Activated T-cell treated with anti-CD3 and anti-CD28 coated beads, Interleukin-2, amount 50 U/mL, for 4 hours (primary cell): ENCODE data around the gene C1orf21. TPM values are rescaled to one million over a fixed set of nuclear protein-coding genes. Genes with fewer than 3 reads are reported as not detected.

ENCODE experiments used
- ATAC-seq, 2 donors: fragments of 200-7000 bp; cut with Tn5 transposase; one replicate each; pipeline ENCODE4 v1.10.0; 2021
- DNase-seq: peaks from one replicate; pipeline ENCODE4 v3.0.0-alpha.2; 2020
- H3K27me3 Mint-ChIP-seq: one replicate; pipeline ENCODE4 v1.8.0; 2021; ENCODE audit warnings: low read depth, mixed read lengths
- H3K36me3 Mint-ChIP-seq: one replicate; pipeline ENCODE4 v1.8.0; 2022; ENCODE audit warnings: mixed read lengths; ENCODE audit not compliant: insufficient read depth
- H3K4me1 Mint-ChIP-seq: one replicate; pipeline ENCODE4 v1.8.0; 2021; ENCODE audit warnings: low read depth, mixed read lengths
- H3K4me3 Mint-ChIP-seq: one replicate; pipeline ENCODE4 v1.8.0; 2021; ENCODE audit warnings: mild to moderate bottlenecking, moderate library complexity, mixed read lengths
- H3K9me3 Mint-ChIP-seq: one replicate; pipeline ENCODE4 v1.8.0; 2021; ENCODE audit warnings: mixed read lengths
- total RNA-seq, 3 donors: library from RNA; stranded (reverse); gene quantifications; one replicate each; pipeline ENCODE4 v1.2.1, GENCODE V29; 2021

Gene C1orf21
- total RNA-seq, 3 donors from 2014 or later = 0.53 to 1.7 (median 0.90) TPM

DNA sequence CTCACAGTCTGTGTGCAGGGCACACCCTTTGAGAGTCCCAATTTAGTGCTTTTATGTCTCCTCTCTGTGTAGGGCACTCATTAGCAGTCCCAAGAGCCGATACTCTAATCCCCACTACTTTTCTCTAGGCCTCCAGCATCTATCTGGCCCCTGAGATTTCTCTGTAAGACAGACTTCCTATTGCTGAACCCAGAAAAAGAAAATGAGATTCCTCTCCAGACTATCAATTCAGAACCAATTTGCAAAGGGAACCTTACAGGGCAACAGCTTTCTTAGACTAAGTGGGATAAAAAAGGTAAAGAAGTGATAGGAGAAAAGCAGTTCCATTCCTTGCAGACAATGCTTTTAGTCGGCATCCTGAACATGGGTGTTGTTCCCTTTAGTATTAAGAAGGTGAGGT lies 195.6 kb downstream of the C1orf21 start:
- DNase-seq = no peak
- H3K9me3 Mint-ChIP-seq = peaks cover 7% of the 10 kb centered on the region
- H3K27me3 Mint-ChIP-seq = no peaks in the 10 kb centered on the region
- H3K4me3 Mint-ChIP-seq = no peak overlapping the region
- no peak for ATAC-seq
- H3K36me3 Mint-ChIP-seq = peaks cover 2% of the 10 kb centered on the region
- H3K4me1 Mint-ChIP-seq = no peaks in the 10 kb centered on the region

DNA sequence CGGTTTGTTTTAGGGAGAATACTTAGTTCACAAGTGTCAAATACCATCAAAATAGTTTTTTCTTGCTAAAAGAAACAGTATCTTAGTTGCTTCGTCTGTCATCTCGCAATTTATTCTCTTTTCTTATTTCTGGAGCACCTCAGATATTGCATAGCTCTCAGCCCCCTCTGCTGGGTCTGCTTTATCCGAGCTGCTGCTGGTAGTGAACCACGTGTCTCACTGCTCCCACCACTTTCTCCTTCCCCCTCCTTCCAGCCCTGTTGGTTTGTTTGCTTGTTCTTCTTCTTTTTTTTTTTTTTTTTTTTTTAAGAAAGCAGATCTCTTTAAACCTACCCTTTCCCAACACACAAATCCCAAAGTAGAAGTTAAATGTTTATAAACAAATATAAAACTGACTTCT lies 197.0 kb downstream of the C1orf21 start:
- Mint-ChIP-seq H3K4me3 (no peak overlapping the region), H3K27me3 (peaks cover 7% of the 10 kb centered on the region), H3K9me3 (peaks cover 7% of the 10 kb centered on the region), H3K36me3 (peaks cover 2% of the 10 kb centered on the region), H3K4me1 (no peaks in the 10 kb centered on the region)
- no peak for DNase-seq
- ATAC-seq = no peak

DNA sequence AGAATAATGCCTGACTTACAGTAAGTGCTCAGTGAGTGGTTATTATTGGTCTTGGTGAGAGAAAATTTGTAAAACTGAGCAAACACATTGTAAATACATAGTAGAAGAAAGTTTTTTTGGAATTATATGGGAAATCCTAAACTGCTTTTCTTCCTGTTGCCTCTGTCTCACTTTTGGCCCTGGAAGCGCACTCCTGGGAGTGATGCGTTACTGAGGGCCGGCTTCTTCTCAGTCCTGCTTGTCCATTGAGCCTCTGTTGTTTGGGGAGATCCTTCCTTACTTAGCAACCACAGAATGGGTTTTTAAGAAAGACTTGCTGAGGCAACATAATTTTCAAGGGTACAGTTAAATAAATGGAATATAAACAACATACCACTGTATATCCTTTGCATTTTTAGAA lies 201.9 kb downstream of the C1orf21 start:
- Mint-ChIP-seq H3K27me3 (peaks cover 7% of the 10 kb centered on the region), H3K9me3 (no peaks in the 10 kb centered on the region), H3K4me1 (no peaks in the 10 kb centered on the region), H3K36me3 (no peaks in the 10 kb centered on the region), H3K4me3 (no peak overlapping the region)
- no peak for DNase-seq
- ATAC-seq = no peak

DNA sequence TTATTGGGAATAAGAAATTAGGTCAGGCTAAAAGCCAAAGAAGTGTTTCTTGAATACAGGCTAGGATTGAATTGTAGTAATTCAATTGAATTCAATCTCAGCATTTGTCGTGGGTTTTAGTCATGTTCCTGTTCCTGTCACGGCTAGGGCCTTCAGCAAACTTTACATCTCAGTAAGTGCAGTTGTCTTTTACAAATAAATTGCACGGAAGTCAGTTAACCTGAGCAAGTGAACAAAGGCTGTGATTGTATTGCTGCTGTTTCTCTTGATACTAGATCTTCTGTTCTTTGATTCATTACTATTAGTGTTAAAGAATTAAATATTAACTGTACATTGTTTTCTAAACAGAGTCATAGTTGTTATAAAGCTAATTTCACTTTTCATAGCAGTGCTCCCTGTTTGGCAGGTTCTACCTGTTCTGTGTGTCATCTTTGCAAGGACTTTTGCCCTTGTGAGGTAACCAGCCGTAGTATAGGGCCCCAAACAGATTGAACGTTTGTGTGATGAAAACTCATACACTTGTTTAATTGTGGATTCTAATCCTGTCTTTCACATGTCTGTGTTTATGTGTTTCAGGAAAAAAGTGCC lies 203.4 kb downstream of the C1orf21 start:
- Mint-ChIP-seq H3K36me3 (no peaks in the 10 kb centered on the region), H3K4me1 (no peaks in the 10 kb centered on the region), H3K27me3 (peaks cover 7% of the 10 kb centered on the region), H3K4me3 (no peak overlapping the region), H3K9me3 (no peaks in the 10 kb centered on the region)
- DNase-seq (no peak), ATAC-seq (no peak)

DNA sequence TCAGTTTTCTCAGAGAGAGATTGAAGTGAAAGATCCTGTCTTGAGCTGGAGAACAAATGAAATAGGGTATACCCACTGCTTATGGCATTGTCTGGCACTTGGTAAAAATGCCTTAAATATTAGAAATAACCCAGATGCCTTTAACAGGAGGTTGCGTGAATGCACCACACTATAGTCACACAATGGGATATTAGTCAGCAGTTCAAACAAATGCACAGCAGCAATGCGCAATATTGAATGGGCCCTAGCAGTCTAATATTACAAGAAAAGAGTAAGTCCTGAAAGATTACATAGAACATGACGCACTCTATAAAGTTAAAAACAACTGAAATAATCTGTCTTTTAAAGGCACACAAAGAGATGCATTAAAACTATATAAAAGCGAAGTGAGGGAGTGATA lies 206.8 kb downstream of the C1orf21 start:
- ATAC-seq = no peak
- H3K27me3 Mint-ChIP-seq = peaks cover 2% of the 10 kb centered on the region
- no peaks in the 10 kb centered on the region for H3K4me1 Mint-ChIP-seq
- DNase-seq = no peak
- H3K36me3 Mint-ChIP-seq = no peaks in the 10 kb centered on the region
- no peaks in the 10 kb centered on the region for H3K9me3 Mint-ChIP-seq
- no peak overlapping the region for H3K4me3 Mint-ChIP-seq

DNA sequence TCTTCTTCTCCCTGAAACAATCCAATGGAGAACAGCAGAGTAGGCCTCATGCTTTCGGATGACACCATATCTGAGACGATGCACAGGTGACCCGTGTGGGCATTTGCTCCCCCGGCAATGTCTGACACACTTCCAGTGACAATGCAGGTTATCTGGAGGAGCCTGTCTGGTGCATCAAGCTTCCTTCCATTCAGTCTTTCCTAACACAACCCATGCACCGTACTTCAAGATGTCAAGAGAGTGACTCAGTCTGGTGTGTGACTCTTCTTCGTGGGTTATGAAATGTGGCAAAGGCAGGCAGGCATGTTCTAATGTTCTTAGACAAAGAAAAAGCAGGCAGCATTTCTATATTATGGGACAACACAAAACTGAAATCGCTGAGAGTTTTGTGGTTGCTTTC lies 208.8 kb downstream of the C1orf21 start:
- H3K27me3 Mint-ChIP-seq = no peaks in the 10 kb centered on the region
- no peaks in the 10 kb centered on the region for H3K9me3 Mint-ChIP-seq
- H3K4me1 Mint-ChIP-seq = no peaks in the 10 kb centered on the region
- H3K4me3 Mint-ChIP-seq = no peak overlapping the region
- no peaks in the 10 kb centered on the region for H3K36me3 Mint-ChIP-seq
- no peak for DNase-seq
- no peak for ATAC-seq

DNA sequence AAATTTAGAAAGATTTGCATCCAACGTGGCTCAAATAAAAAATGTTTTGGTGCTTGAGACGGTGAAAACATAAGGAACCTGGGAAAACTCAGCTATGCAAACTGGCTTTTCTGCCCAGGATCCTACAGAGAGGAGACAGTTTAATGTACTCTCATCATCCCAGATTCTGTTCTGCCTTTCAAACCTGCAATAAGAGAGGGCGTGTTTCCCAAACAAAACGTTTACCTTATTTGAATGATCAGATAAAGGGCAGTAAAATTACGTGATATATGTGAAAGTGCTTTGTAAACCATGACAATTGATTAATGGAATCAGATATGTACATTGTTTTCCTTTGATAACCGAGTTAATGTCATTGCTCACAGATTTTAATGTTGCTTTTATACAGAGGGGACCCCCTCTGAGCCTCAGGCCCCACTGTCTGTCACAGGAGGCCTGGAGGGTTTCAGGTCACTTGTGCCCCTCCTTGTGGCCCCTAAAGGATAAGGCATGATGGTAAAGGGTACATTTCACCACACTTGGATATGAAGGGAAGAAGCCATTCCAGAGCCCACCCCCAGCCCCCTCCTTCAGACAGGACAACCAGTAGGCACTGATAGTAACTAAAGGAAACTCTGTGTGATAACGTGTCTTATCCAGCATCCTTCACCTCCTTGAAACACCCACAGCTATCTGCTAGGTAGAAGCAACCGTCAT lies 210.3 kb downstream of the C1orf21 start:
- Mint-ChIP-seq H3K27me3 (no peaks in the 10 kb centered on the region), H3K36me3 (no peaks in the 10 kb centered on the region), H3K9me3 (no peaks in the 10 kb centered on the region), H3K4me1 (no peaks in the 10 kb centered on the region), H3K4me3 (no peak overlapping the region)
- ATAC-seq (no peak), DNase-seq (no peak)

DNA sequence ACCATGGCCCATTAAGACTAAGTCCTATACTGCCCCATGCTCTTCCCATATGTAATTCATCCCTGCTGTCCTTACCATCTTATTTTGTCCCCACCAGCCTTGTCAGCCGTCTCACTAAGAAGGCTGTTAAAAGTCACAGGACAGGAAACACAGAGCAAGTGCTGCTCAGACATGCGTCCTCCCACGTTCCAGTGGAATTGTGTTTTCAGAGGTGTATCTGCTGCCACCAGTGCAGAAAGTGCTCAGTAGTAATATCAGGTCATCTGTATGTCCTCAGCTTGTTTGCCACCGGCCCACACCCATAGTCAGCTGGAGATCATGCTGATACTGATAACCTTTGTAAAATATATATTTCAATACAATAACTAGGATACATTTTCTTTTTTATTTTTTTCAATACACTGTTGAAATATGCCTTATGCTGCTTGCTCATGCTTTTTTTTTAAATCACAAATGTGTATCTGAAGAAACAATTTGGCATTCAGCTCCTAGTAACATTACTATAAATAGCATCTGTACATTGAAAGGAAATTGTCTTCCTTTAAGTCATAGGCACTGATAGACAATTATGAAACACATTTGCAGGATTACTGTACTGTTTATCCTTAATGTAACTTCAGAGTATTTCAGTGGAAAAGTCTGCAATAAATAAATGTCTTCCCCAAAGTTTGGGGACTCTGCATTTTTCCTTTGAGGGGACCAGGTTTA lies 211.0 kb downstream of the C1orf21 start:
- Mint-ChIP-seq H3K36me3 (no peaks in the 10 kb centered on the region), H3K27me3 (no peaks in the 10 kb centered on the region), H3K4me3 (no peak overlapping the region), H3K4me1 (no peaks in the 10 kb centered on the region), H3K9me3 (no peaks in the 10 kb centered on the region)
- no peak for DNase-seq
- ATAC-seq = no peak

DNA sequence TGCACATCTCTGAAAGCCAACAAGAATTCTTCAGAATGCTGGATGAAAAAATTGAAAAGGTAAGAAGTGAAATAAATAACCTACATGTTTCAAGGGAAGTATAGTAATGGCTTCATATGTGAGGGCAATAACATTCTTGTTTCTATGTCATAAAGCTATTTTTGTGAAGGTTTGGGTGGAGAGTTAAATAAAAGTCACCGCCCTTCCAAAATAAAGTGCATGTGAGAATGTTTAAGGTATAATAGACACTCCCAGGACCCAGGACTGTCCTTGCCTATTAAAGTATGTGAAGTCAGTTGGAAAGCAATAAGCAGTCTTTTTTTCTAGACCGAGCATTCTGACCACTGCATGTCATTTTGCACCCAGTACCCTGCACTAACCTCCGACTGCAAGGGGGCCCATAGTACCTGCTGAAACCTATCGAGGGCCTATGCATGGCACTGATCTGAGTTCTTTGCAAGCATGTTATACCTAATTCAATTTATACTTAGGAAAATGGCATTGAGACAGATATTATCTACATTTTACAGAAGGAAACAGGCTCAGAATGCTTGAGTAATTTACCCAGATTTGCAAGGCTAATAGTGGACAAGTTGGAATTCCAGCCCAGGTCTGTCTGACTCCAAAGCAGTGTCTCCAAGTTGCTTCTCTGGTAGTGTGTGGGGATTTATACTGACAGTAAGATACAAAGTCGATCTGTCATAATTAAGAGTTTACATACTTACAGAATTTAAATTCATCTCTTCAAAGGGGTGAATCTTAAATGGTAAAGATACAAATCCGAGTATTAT lies 211.8 kb downstream of the C1orf21 start:
- Mint-ChIP-seq H3K4me1 (no peaks in the 10 kb centered on the region), H3K27me3 (no peaks in the 10 kb centered on the region), H3K9me3 (no peaks in the 10 kb centered on the region), H3K36me3 (no peaks in the 10 kb centered on the region), H3K4me3 (no peak overlapping the region)
- DNase-seq (no peak), ATAC-seq (no peak)

DNA sequence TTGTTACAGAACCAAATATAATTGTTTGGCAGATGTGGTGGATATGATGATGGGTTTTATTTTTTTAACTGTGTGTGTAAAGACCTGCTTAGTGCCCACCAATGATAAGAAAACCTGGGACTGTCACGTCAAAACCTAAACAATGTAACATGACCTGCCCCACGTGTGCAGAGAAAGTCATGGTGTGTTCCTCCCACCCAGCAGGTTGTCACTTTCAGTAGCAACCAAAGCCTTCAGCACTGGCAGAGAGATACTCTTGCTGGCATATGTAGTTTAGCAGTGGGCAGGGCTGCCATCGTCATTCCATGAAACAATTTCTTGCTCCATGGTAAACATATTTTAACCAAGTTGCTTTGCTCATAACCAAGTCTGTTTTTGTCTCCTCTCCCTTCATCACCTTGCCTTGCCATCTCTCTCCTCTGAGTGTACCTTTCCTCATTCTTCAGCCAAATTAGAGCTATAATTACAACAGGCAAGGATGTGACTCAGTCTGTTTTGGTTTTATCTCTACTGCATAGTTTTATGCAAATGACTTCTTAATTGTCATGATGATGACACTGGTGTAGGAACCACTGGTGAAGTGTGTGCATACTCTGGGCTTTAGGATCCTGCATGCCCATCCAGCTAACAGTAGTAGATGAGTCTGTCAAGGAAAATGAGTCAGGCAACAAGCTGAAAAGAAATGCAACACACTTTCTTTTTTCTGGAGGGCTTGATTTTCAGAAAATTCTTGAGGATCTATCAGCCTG lies 217.5 kb downstream of the C1orf21 start:
- Mint-ChIP-seq H3K4me3 (no peak overlapping the region), H3K27me3 (no peaks in the 10 kb centered on the region), H3K9me3 (no peaks in the 10 kb centered on the region), H3K4me1 (no peaks in the 10 kb centered on the region), H3K36me3 (no peaks in the 10 kb centered on the region)
- DNase-seq = no peak
- ATAC-seq = no peak

DNA sequence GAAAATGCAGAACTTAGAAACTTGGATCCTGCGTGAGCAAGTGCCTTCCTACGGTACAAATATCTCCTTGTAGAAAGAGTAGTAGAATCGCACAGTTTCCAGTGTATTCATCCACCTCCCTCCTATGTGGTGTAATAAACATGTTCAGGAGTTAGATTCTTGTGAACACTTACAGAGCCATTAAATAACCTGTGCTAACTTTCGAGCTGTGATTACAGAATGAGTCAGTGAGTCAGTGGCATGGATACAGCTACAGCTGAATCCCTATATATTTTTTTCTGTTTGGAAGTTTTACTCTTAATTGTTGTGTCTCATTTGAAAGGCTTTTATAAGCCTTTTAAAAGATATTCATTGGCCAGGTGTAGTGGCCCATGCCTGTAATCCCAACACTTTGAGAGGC lies 219.1 kb downstream of the C1orf21 start:
- Mint-ChIP-seq H3K4me3 (no peak overlapping the region), H3K27me3 (no peaks in the 10 kb centered on the region), H3K4me1 (no peaks in the 10 kb centered on the region), H3K36me3 (no peaks in the 10 kb centered on the region), H3K9me3 (no peaks in the 10 kb centered on the region)
- DNase-seq (no peak), ATAC-seq (no peak)

DNA sequence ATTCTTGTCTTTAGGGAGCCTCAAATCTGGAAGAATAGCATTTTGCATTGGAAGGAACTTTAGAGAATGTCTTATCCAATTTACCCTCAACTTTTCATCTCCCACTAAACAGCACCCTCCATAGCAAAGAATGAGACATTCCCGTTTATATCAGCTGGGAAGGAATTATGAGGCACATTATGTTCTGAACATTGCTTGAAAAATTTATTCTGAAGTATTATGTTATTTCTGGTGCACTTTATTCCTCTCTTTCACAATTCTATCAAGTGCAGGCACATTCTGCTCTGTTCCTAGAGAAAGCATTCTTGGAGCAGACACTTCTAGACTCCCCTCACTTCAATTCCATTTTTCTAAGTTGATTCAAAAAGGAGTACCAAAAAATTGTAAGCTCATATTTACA lies 220.0 kb downstream of the C1orf21 start:
- H3K9me3 Mint-ChIP-seq = no peaks in the 10 kb centered on the region
- DNase-seq = no peak

DNA sequence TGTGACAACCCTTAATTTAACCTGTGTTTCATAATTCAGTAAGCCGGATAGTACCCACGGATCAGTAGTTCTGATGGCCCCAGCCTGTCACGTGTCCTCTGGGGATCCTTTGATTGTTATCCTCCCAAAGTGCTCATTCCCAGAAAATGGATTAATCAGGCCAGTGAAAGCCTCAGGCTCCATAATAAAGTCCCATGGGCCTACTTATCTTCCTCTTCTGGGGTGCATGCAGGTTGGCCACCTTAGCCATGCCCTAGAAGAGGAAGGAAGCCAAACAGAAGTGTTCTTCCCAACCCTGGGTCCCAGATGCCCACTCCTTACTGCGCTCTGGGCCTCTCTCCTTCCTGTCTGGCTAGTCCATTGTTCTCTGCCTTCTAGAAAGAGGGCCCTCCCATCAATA lies 221.8 kb downstream of the C1orf21 start:
- H3K27me3 Mint-ChIP-seq = no peaks in the 10 kb centered on the region
- no peaks in the 10 kb centered on the region for H3K4me1 Mint-ChIP-seq
- ATAC-seq (no peak), DNase-seq (no peak)
- H3K9me3 Mint-ChIP-seq = no peaks in the 10 kb centered on the region
- H3K36me3 Mint-ChIP-seq = no peaks in the 10 kb centered on the region
- H3K4me3 Mint-ChIP-seq = no peak overlapping the region

More for the DNA sequence above, 220.0 kb downstream of the C1orf21 start:
- no peaks in the 10 kb centered on the region for H3K36me3 Mint-ChIP-seq
- no peaks in the 10 kb centered on the region for H3K27me3 Mint-ChIP-seq
- H3K4me1 Mint-ChIP-seq = no peaks in the 10 kb centered on the region
- no peak for ATAC-seq
- H3K4me3 Mint-ChIP-seq = no peak overlapping the region

DNA sequence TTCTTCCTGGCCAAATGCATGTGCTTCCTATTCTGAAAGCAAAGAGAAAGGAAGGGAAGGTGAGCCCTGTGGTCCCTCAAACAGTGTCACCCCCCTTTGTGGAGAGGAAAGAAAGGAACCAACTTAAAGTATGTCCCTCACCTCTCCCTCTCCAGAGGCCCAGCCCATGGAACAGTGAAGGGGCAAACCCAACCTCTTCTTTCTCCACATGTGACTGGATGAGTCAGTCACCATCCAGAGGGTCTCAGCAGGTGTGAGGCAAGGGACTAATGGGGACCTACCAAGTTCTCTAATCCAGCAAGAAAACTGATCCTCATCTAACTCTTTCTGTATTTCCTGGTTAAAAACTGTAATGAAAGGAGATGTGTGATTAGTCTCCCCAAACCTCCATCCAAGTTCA lies 222.2 kb downstream of the C1orf21 start:
- ATAC-seq = no peak
- Mint-ChIP-seq H3K9me3 (no peaks in the 10 kb centered on the region), H3K27me3 (no peaks in the 10 kb centered on the region), H3K4me3 (no peak overlapping the region), H3K36me3 (no peaks in the 10 kb centered on the region), H3K4me1 (no peaks in the 10 kb centered on the region)
- no peak for DNase-seq
